Ishikawa (cell line): ENCODE data around the gene COX19.

Experiments used
- EP300 ChIP-seq: IDR thresholded peaks from 2 replicates; pipeline ENCODE4 v1.6.1; 2012; ENCODE audit warnings: borderline replicate concordance
- MAX ChIP-seq: IDR thresholded peaks from 2 replicates; pipeline ENCODE4 v1.6.1; 2012
- RAD21 ChIP-seq: IDR thresholded peaks from 2 replicates; pipeline ENCODE4 v1.6.1; 2012; ENCODE audit warnings: low read depth
- TAF1 ChIP-seq: IDR thresholded peaks from 2 replicates; pipeline ENCODE4 v1.6.1; 2012; ENCODE audit warnings: low read depth, mild to moderate bottlenecking
- TCF12 ChIP-seq: IDR thresholded peaks from 2 replicates; pipeline ENCODE4 v1.6.1; 2012; ENCODE audit warnings: low read depth
- ZBTB7A ChIP-seq: IDR thresholded peaks from 2 replicates; pipeline ENCODE4 v1.6.1; 2012; ENCODE audit warnings: low read depth

GRCh38 chr7:937856-938484 is 37.4 kb downstream of the COX19 start:
- TF ChIP-seq MAX (no peak), TCF12 (no peak), EP300 (no peak), TAF1 (no peak), ZBTB7A (no peak), RAD21 (no peak)
